Cardiac muscle cell (in vitro differentiated cells and primary cell): Measurements from ENCODE around the gene CHPF2. TPM values are rescaled to one million over a fixed set of nuclear protein-coding genes. Genes with fewer than 3 reads are reported as not detected.

Source experiments
- DNase-seq, 2 donors: peaks; one replicate each; pipeline versions ENCODE4 v3.0.0 to v3.0.0-alpha.2; 2010 to 2017; ENCODE audit warnings: low read depth in 1 of 2, low spot score in 1 of 2
- H3K27ac ChIP-seq: fragments of 200-600 bp; sonication (generic); 2 replicates; pipeline ENCODE4 v1.5.1; 2016
- H3K27me3 ChIP-seq: fragments of 200-600 bp; sonication (generic); 2 replicates; pipeline ENCODE4 v1.6.0; 2016; ENCODE audit warnings: control low read depth
- H3K36me3 ChIP-seq: fragments of 200-600 bp; sonication (generic); 2 replicates; pipeline ENCODE4 v1.5.1; 2016; ENCODE audit warnings: control low read depth
- H3K4me1 ChIP-seq: fragments of 200-600 bp; sonication (generic); 2 replicates; pipeline ENCODE4 v1.8.1; 2017; ENCODE audit warnings: low read depth, mild to moderate bottlenecking, mixed run types
- H3K4me3 ChIP-seq: fragments of 200-600 bp; sonication (generic); 2 replicates; pipeline ENCODE4 v1.5.1; 2016; ENCODE audit warnings: mild to moderate bottlenecking
- H3K9me3 ChIP-seq: fragments of 200-600 bp; sonication (generic); 2 replicates; pipeline ENCODE4 v1.5.1; 2017; ENCODE audit warnings: low read depth, mild to moderate bottlenecking, control low read depth
- polyA plus RNA-seq: library from polyadenylated mRNA; unstranded; fragments of >200 nt; fragmentation: Nextera tagmentation; extraction: Ambion mirVana; gene quantifications from 2 replicates; pipeline ENCODE4 v1.2.1, GENCODE V29; 2016
- total RNA-seq: library from RNA; depleted of rRNA; stranded (reverse); fragments of >200 nt; gene quantifications from 2 replicates; pipeline ENCODE4 v1.2.3, GENCODE V29; 2016
- TF ChIP-seq, protein P1 (sequence below): IDR thresholded peaks from 2 replicates; pipeline ENCODE4 v1.5.1; 2012; ENCODE audit warnings: low read depth, mild to moderate bottlenecking, low read length

The CHPF2 gene
- total and polyA plus RNA-seq, 2 experiments from 2014 or later = 31.7 to 37.0 TPM

DNA sequence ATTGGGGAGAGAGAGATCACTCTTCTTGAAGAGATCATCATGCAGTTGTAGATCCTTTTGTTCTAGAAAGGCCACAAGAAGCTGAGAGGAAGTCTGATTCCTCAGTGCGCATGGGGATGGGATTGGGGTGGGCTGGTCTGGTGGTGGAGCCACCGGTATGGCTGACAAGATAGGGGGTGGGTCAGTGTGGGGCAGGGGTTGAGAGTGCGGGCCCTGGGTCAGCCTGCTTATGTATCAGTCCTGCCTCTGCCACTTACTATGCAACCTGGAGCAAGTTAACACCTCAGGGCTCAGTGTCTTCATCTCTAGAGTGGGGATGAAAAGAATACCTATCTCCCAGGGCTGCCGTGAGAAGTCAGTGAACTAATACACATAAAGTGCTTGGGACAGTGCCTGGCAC, 8.3 kb downstream of the CHPF2 start:
- peaks cover 60% of the 10 kb centered on the region for H3K36me3 ChIP-seq

DNA sequence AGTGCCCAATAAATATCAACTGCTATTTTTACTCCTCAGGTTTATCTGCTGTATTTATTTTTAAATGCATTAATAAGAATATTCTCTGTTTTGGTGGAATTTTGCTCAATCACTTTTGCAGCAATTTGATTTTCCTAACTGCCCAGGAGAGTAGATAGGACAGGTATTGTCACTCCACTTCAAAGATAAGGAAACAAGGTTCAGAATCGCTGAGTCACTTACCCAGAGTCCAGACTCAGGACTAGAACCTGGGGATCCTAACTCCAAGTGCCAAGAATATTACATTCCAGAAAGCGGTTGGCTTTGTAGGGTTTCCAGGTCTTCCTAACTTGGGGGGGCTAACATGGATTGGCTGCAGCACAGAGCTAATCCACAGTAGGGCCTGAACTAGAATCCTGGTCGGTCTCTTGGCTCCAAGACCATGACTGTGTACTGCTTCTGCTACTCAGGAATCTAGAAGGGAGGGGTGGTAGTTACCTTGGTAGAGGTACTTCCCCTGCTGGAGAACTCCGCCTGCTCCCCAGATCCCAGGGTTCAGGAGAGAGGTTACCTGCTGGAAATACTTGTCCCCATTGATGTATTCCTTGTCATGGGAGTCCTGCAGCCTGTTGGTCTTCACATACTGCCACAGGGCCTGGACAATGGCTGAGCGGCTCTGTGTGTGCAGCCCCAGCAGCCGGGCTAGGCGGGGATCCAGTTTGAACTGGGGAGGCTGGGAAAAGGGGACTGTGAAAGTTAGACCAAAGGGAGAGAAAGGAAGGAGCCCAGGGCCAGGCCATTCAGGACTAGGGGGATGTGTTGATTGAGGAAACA, 8.9 kb downstream of the CHPF2 start:
- H3K36me3 ChIP-seq = peaks cover 59% of the 10 kb centered on the region
- H3K9me3 ChIP-seq = no peaks in the 10 kb centered on the region
- no peak overlapping the region for H3K4me3 ChIP-seq
- TF ChIP-seq, protein P1, sequence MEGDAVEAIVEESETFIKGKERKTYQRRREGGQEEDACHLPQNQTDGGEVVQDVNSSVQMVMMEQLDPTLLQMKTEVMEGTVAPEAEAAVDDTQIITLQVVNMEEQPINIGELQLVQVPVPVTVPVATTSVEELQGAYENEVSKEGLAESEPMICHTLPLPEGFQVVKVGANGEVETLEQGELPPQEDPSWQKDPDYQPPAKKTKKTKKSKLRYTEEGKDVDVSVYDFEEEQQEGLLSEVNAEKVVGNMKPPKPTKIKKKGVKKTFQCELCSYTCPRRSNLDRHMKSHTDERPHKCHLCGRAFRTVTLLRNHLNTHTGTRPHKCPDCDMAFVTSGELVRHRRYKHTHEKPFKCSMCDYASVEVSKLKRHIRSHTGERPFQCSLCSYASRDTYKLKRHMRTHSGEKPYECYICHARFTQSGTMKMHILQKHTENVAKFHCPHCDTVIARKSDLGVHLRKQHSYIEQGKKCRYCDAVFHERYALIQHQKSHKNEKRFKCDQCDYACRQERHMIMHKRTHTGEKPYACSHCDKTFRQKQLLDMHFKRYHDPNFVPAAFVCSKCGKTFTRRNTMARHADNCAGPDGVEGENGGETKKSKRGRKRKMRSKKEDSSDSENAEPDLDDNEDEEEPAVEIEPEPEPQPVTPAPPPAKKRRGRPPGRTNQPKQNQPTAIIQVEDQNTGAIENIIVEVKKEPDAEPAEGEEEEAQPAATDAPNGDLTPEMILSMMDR = no peak
- H3K27me3 ChIP-seq = no peaks in the 10 kb centered on the region
- DNase-seq = no peak
- H3K4me1 ChIP-seq = peaks cover 14% of the 10 kb centered on the region
- peak overlapping the region; percentile 81 for H3K27ac ChIP-seq

More for the DNA sequence above, 8.3 kb downstream of the CHPF2 start:
- no peak overlapping the region for H3K4me3 ChIP-seq
- TF ChIP-seq, protein P1 = no peak
- DNase-seq = no peak
- H3K4me1 ChIP-seq = peaks cover 8% of the 10 kb centered on the region
- H3K27ac ChIP-seq = peak overlapping the region; percentile 9
- no peaks in the 10 kb centered on the region for H3K9me3 ChIP-seq
- no peaks in the 10 kb centered on the region for H3K27me3 ChIP-seq

DNA sequence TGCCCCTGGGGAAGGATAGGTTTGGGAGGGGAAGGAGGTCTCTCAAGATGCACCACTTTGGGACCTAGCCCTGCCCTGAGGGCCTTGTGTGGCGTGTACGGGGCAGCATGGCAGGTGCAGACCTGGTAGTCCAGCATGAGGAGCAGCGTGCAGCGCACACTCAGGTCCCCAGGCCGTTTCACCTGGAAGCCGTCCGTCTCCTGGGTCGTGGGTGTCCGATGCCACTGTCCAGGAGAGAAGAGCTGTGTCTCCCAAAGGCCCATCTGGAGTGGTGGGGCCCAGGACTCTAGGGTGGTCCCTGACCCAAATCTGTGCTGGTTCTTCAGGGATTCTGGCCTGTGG, 9.4 kb downstream of the CHPF2 start:
- Histone ChIP-seq H3K4me3 (no peak overlapping the region), H3K4me1 (peaks cover 20% of the 10 kb centered on the region), H3K27ac (no peak overlapping the region), H3K27me3 (no peaks in the 10 kb centered on the region), H3K9me3 (no peaks in the 10 kb centered on the region), H3K36me3 (peaks cover 53% of the 10 kb centered on the region)
- TF ChIP-seq, protein P1 = no peak
- no peak for DNase-seq

DNA sequence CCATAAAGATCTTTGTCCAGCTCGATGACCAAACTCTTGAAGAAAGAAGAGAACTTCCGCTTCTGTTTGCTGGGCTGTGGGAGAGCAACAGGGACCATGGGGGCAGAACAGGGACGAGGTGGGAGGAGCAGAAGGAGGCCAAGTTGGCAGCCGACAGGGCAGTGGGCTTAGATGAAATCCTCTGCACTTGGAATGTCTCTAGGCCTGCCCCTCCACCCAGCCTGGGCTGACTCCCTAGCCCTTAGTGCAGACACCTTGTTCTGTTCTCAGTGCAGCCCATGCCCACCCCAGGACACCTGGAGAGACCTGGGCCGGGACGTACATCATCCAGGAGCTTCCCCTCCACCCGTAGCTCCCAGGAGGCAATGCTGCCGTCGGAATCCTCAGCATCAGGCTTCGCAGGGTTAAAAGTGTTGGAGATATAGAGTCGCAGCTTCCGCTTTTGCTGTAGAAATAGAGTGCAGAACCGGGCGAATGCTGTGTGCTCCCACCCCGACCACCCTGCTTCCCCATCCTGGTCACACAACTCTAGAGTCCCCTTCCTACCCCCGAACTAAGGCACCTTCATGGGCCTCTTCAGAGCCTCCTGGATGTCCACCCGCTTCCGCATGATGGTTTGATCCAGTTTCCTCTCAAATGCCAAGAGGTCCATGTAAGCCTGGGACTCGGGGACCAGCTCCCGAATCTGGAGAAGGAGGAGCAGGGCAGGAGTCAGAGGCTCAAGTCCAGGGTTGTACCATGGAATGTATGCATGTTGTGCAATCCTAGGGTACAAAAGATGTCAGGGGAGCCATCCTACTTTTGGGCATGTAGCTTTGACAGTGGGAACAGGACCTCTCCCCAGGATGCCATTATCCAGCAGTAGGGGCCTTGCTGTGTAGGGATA, 10.1 kb downstream of the CHPF2 start:
- no peak overlapping the region for H3K4me3 ChIP-seq
- no peak overlapping the region for H3K27ac ChIP-seq
- DNase-seq = no peak
- H3K27me3 ChIP-seq = no peaks in the 10 kb centered on the region
- TF ChIP-seq, protein P1 = no peak
- H3K36me3 ChIP-seq = peaks cover 47% of the 10 kb centered on the region
- H3K9me3 ChIP-seq = no peaks in the 10 kb centered on the region
- H3K4me1 ChIP-seq = peaks cover 25% of the 10 kb centered on the region

DNA sequence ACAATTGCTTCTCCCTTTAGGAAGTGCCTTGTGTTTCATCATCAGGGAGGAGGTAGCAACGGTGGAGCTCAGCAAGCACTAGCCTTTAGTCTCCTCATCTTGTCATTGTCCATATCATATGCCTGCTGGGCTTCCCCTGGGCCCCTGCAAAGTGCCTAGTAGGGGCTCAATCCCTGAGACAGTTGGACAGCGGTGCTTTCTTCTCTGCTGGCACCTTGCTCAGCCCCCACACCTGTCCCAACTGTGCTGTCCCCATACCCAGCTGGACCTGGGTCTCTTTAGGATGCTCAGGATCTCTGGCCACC, 10.7 kb downstream of the CHPF2 start:
- Histone ChIP-seq H3K27ac (no peak overlapping the region), H3K27me3 (no peaks in the 10 kb centered on the region), H3K36me3 (peaks cover 42% of the 10 kb centered on the region), H3K9me3 (no peaks in the 10 kb centered on the region), H3K4me1 (peaks cover 25% of the 10 kb centered on the region), H3K4me3 (no peak overlapping the region)
- TF ChIP-seq, protein P1 = no peak
- no peak for DNase-seq
